ENCODE measurements around the gene MCF2L. TPM values are rescaled to one million over a fixed set of nuclear protein-coding genes. Genes with fewer than 3 reads are reported as not detected.

Gene MCF2L
- polyA plus RNA-seq, 1 experiment: 0.02 TPM

GRCh38 chr13:113119166-113119821, 150.3 kb downstream of the MCF2L start:
- no peak for TF ChIP-seq CTCF (IDR thresholded peaks at IDR 0.05; ENCODE audit: insufficient read depth, low read depth, low read length)
- Histone ChIP-seq H3K4me3 (ENCODE audit: low read depth, low read length) (no peak overlapping the region), H3K27me3 (ENCODE audit: control insufficient read depth, insufficient read depth, low read length) (no peaks in the 10 kb centered on the region), H3K36me3 (ENCODE audit: control insufficient read depth, insufficient read depth, low read length) (no peaks in the 10 kb centered on the region)
- CTCF ChIA-PET: no interaction called here
- POLR2A ChIA-PET: no interaction called here
- no peak for DNase-seq (ENCODE audit: low read depth)

GRCh38 chr13:113119822-113120189, 150.8 kb downstream of the MCF2L start:
- Histone ChIP-seq H3K4me3 (ENCODE audit: low read depth, low read length) (no peak overlapping the region), H3K27me3 (ENCODE audit: control insufficient read depth, insufficient read depth, low read length) (no peaks in the 10 kb centered on the region), H3K36me3 (ENCODE audit: control insufficient read depth, insufficient read depth, low read length) (no peaks in the 10 kb centered on the region)
- DNase-seq (ENCODE audit: low read depth): no peak
- CTCF ChIA-PET: no interaction called here
- TF ChIP-seq CTCF (IDR thresholded peaks at IDR 0.05; ENCODE audit: insufficient read depth, low read depth, low read length): no peak
- POLR2A ChIA-PET: no interaction called here

- CTCF ChIA-PET: no interaction called here
- Histone ChIP-seq H3K36me3 (ENCODE audit: control insufficient read depth, insufficient read depth, low read length) (no peaks in the 10 kb centered on the region), H3K27me3 (ENCODE audit: control insufficient read depth, insufficient read depth, low read length) (no peaks in the 10 kb centered on the region), H3K4me3 (ENCODE audit: low read depth, low read length) (no peak overlapping the region)
- TF ChIP-seq CTCF (IDR thresholded peaks at IDR 0.05; ENCODE audit: insufficient read depth, low read depth, low read length): no peak
- POLR2A ChIA-PET: no interaction called here
- DNase-seq (ENCODE audit: low read depth): no peak
Observed at GRCh38 chr13:113120300-113121182, 151.5 kb downstream of the MCF2L start.

GRCh38 chr13:113121183-113121927, 152.3 kb downstream of the MCF2L start:
- no peak for DNase-seq (ENCODE audit: low read depth)
- ChIA-PET POLR2A (no interaction called here), CTCF (no interaction called here)
- no peaks in the 10 kb centered on the region for H3K27me3 ChIP-seq (ENCODE audit: control insufficient read depth, insufficient read depth, low read length)
- H3K4me3 ChIP-seq (ENCODE audit: low read depth, low read length): no peak overlapping the region
- TF ChIP-seq CTCF (IDR thresholded peaks at IDR 0.05; ENCODE audit: insufficient read depth, low read depth, low read length): no peak
- no peaks in the 10 kb centered on the region for H3K36me3 ChIP-seq (ENCODE audit: control insufficient read depth, insufficient read depth, low read length)

- no peak for TF ChIP-seq CTCF (IDR thresholded peaks at IDR 0.05; ENCODE audit: insufficient read depth, low read depth, low read length)
- Histone ChIP-seq H3K36me3 (ENCODE audit: control insufficient read depth, insufficient read depth, low read length) (no peaks in the 10 kb centered on the region), H3K27me3 (ENCODE audit: control insufficient read depth, insufficient read depth, low read length) (no peaks in the 10 kb centered on the region), H3K4me3 (ENCODE audit: low read depth, low read length) (no peak overlapping the region)
- DNase-seq (ENCODE audit: low read depth): no peak
- POLR2A ChIA-PET: no interaction called here
- CTCF ChIA-PET: interaction anchor here (1.0 to 2.4 kb wide), 2 partner anchors 10 to 56 kb away, joined by 3 to 11 read pairs; no protein-coding TSS in a partner anchor
Observed at GRCh38 chr13:113121928-113122471, 153.0 kb downstream of the MCF2L start.
